Activated CD4-positive, alpha-beta T cell treated with anti-CD3 and anti-CD28 coated beads, Interleukin-10, Interleukin-2, amounts not matched to agents 100 ng/mL and 50 ng/mL, durations not matched to agents 16 hours and 8 hours (primary cell): Measurements from ENCODE around the gene OMP.
A peak's percentile ranks its signal among the peaks of the same experiment; 100 is the strongest.

Experiments used
- DNase-seq: peaks from one replicate; pipeline ENCODE4 v3.0.0-alpha.2; 2020

The OMP gene

DNA sequence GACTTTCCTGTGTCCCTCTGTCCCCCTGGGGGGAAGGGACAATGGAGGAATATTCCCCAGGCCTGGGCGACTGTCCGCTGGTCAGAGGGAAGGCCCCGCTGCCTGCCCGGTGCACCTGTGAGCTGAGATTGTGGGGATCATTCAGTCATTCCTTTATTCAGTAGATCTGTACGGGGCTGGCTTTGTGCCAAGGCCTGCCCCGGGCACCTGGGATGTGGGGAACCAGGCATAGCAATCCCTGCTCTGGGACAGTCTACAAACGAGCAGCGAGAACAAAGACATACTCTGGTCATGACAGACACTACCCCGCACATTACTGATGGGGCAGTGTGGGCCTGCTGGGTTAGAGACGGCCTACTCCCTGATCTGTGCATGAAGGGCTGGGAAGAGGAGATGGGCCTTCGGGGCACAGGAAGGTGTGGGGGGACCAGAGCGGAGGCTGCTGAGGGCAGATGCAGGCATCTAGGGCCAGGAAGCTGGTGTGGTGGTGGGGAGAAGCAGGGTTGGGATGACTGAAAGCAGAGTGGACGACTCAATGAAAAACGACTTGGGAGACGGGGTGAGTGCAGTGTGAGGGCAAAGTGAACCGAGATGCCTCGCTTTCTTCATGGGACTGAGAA lies 23.6 kb downstream of the OMP start:
- DNase-seq: no peak

DNA sequence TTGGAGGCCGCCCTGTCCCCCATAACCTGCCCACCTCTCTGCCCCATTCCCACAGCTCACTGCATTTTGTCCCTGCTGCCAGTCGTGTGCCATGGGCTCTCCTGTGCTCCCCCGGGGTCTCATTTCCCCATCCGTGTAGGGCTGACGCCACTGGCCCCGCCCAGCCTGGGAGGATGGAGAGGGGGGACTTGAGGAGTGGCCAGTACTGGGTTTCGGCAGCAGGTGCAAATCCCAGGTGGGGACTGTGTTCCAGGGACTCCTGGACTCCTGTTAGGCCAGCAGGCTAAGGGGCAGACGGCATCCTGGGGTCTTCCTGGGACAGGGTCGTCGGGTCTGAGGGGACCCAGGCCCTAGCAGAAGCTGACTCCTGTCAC lies 24.2 kb downstream of the OMP start:
- no peak for DNase-seq

DNA sequence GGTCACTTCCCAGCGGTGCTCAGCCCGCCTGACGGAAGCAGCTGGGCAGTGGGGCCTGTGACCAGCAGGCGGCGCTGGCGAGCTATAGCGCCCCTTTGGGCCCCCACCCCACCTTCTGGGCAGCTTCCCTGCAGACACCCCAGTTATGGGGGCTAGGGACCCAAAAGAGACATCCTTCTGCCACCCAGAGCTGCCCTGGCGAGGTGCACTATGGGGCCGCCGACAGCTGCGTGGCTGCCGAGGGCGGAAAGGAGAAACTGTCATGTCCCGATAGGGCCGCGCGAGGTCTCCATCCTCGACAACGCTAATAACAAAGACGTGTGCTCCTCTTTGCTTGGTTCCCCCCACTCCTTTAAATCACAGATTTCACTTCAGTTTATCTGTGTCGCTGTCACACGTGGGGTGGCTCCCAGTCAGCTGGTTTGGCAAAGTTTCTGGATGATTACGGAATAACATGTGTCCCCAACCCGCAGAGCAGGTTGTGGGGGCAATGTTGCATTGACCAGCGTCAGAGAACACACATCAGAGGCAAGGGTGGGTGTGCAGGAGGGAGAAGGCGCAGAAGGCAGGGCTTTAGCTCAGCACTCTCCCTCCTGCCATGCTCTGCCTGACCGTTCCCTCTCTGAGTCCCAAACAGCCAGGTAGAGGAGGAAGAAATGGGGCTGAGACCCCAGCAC lies 24.7 kb downstream of the OMP start:
- peak; percentile 53 for DNase-seq

DNA sequence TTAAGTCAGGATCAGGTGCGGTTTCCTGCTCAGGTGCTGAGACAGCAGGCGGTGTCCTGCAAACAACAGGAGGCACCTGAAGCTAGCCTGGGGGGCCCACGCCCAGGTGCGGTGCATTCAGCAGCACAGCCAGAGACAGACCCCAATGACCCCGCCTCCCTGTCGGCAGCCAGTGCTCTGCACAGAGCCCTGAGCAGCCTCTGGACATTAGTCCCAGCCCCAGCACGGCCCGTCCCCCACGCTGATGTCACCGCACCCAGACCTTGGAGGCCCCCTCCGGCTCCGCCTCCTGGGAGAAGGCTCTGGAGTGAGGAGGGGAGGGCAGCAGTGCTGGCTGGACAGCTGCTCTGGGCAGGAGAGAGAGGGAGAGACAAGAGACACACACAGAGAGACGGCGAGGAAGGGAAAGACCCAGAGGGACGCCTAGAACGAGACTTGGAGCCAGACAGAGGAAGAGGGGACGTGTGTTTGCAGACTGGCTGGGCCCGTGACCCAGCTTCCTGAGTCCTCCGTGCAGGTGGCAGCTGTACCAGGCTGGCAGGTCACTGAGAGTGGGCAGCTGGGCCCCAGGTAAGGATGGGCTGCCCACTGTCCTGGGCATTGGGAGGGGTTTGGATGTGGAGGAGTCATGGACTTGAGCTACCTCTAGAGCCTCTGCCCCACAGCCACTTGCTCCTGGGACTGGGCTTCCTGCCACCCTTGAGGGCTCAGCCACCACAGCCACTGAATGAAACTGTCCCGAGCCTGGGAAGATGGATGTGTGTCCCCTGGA lies 25.5 kb downstream of the OMP start, which contains the start of gene MYO7A:
MYO7A (plus strand) TSS at position 327 of the 772 bp plus-strand sequence. CDS start 2,389 bp downstream, outside the sequence.
- DNase-seq: no peak

DNA sequence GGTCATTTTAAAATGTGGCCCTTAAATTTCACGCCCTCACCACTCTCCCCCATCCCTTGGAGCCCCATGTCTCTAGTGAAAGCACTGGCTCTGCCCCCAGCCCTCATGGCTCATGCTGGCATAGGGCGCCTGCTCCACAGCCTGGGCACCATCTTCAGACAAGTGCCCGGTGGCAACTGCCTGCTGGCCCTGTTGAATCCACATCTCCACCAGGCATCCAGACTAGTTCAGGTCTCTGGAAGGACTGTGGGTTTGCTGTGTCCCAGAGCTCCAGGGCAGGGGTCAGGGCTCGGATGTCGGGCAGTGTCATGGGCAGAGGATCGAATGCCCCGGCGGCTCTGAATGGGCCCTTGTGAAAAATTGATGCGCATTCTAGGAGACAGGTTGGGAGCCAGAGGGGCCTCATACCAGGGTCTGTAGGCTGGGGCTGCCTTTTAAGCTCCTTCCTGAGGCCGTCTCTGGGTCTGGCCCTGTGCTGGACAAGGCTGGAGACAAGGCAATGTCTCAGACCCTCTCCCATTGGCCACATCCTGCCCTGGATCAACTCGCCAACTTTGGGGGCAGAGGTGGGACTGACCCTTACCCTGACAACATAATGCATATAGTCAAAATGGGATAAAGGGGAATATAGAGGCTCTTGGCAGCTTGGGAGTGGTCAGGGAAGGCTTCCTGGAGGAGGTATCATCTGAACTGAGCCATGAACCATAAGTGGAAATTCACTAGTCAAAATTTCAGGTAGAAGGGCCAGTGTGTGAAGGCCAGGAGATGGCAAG lies 26.6 kb downstream of the OMP start:
- DNase-seq: no peak

DNA sequence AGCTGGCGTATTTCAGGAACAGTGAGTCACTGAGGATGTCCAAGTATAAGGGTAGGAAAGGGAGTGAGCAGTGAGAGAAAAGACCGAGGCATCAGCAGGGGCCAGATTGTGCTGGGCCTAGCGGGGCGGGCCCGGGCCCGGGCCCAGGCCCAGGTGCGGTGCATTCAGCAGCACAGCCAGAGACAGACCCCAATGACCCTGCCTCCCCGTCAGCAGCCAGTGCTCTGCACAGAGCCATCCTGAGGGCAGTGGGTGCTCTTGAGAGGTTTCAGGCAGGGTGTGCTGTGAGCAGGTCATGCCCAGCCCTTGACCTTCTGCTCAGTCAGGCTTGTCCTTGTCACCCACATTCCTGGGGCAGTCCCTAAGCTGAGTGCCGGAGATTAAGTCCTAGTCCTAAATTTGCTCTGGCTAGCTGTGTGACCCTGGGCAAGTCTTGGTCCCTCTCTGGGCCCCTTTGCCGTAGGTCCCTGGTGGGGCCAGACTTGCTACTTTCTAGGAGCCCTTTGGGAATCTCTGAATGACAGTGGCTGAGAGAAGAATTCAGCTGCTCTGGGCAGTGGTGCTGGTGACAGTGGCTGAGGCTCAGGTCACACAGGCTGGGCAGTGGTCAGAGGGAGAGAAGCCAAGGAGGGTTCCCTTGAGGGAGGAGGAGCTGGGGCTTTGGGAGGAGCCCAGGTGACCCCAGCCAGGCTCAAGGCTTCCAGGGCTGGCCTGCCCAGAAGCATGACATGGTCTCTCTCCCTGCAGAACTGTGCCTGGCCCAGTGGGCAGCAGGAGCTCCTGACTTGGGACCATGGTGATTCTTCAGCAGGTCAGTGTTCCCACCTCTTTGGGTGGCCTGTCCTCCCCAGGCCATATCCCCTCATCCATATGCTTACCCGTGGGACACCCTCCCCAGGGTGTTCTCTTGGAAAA lies 27.5 kb downstream of the OMP start:
- DNase-seq: no peak

DNA sequence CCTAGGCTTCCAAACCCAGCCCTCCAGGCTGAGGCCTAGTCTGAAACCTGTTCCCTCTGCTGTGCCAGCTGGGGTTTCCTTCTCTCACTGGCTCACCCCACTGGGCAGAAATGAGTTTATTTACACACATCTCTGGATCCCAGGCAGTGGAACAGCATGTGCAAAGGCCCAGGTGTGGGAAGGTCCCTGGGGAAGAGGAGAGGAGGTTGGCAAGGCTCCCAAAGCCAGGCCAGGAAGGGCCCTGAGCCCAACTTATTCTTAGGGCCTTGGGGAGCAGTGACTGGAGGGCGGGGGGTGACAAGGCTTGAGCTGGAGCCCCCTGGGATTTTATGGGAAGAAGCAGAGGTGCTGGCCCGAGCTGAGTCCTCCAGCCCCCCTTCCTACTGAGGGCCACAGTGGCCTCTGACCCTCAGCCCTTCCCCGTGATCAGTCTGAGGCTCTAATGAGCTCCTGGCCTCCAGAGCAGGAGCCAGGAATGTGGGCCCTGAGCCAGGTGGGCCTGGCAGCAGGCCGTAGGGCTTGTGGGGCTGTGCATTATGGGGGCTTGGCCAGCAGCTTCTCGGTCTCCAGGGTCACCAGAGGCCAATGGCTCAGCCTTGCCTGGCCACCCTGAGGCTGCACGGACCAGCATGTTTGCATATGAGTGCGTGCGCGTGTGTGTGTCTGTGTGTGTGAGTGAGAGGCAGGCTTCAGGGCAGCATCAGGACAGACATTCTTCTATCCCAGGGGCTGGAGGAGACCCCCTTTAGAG lies 28.3 kb downstream of the OMP start:
- DNase-seq: no peak

DNA sequence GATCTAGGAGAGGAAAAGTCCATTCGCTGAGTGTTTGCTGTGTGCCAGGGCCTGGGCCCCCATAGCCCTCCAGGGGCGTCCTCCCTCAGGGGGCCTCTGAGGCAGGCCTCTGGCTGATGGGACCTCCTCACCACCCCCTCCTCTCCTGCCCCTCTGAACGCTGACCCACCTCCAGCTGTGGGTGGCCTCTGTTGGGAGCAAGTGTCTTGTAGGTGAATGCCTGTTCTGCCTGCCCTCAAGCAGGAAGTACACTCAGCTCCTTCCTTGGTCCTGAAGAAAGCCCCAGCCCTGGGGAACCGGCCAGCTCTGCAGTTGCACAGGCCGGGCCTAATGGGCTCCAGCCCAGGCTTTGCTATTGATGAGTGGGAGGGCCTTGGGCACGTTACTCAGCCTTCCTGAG lies 28.9 kb downstream of the OMP start:
- DNase-seq: no peak

DNA sequence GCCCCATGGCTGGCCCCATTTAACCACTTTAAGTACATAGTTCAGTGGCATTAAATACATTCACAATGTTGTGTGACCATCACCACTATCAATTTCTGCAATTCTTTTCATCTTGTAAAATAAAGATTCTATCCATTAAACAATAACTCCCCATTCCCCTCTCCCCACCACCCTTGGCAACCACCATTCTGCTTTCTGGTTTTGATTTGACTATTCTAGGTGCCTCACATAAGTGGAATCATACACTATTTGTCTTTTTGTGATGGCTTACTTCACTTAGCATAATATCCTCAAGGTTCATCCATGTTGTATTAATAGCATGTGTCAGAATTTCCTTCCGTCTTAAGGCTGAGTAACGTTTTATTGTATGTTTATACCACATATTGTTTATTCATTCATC lies 32.4 kb downstream of the OMP start:
- DNase-seq: peak; percentile 30

DNA sequence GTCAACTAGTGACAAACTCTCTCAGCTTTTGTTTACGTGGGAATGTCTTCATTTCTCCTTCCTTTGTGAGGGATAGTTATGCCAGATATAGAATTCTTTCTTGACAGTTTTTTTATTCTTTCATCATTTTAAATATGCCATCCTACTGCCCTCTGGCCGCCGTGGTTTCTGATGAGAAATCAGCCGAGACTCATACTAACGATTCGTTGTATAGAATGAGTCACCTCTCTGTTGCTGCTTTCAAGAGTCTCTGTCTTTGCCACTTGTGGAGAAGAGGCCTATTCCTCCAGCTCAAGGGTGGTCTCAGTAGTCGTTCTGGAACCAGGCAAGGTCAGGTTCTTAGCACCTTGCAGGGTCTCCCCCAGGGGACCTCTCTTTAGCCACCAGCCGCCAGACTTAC lies 33.4 kb downstream of the OMP start:
- DNase-seq: peak; percentile 57

DNA sequence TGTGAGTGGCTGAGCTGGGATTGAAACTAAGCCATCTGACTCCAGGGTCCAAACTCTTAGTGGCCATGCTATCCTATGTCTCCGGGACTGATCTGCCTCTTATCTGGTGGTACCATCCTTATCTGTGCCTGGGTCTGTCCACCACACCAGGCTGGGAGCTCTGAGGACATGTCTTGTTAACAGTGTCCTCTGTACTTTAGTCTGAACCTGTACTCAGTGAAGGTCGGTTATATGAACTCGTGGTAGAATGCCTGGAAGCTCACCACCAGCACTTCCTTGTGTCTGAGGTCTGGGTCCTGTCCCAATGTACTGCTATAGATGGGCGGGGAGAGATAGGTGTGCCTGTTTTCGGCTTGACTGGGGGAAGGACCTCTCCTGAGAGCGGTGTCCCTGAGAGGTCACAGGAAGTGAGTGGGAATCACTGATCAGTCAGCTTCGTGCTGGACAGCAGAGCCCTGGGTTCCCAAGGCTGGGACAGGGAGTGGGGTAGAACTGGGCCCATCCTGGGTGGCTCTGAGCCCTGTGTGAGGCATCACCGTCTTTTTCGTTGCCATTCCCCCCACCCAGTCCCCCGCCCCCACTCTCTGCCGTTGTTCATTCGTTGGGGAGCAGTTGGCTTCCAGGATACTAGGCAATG lies 34.3 kb downstream of the OMP start:
- DNase-seq: no peak

DNA sequence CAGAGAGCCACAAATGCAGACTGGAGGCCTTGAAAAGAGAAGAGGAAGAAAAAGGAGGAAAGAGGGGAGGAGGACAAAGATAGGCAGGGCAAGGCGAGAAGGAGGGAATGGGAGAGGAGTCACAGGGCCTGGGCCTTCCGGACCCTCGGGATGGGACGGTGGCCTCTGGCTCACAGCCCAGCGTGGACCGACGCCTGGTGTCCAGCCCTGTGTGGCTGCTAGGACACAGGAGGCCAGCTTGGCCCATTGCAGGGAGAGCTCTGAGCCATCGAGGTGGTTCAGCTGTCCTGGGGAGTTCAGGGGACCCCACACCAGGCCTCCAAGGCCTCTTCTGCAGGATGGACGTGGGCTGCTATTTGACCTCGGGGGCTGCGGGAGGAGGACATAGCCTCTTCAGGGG lies 34.8 kb downstream of the OMP start:
- no peak for DNase-seq

DNA sequence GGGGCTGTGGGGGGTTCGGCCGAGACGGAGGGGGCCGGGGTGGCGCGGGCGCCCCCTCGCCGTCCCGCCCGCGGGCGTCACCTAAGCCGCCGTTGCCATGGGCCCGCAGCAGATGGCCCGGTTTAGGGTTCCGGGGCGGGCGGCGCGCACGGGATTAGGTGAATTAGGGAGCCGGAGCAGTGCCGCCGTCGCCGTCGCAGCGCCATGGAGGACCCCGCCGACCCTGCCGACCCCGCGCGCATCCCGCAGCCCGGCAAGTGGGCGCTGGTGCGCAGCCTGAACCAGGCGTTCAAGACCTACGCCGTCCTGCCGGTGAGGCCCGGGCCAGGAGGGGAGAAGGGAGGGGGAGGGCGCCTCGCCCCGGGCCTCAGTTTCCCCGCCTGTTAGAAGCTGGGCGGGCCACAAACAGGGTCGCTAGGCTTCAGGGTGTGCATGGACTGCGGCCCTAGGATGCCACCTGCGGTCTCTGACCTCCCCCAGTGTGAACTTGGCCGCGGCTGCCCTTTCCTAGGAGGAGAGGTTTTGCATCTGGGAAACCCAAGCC lies 35.5 kb downstream of the OMP start:
- DNase-seq: no peak

DNA sequence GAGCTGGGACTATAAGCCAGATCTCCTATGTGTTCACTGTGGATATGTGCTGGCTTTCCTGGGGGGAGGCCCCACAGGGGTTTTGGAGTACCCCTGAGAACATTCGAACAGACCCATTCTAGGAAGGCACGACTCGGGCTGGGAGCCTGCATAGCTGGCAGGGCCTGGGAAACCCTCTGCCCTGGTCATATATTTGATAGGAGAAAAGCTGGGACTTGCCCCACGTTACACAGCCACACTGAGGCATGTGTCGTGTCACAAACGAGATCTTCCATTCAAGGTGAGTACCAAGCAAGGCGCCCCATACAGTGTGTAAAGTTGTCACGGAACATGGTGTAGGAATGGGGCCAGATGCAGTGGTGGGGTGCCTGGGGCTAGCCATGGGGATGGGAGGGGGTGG lies 36.6 kb downstream of the OMP start:
- no peak for DNase-seq

DNA sequence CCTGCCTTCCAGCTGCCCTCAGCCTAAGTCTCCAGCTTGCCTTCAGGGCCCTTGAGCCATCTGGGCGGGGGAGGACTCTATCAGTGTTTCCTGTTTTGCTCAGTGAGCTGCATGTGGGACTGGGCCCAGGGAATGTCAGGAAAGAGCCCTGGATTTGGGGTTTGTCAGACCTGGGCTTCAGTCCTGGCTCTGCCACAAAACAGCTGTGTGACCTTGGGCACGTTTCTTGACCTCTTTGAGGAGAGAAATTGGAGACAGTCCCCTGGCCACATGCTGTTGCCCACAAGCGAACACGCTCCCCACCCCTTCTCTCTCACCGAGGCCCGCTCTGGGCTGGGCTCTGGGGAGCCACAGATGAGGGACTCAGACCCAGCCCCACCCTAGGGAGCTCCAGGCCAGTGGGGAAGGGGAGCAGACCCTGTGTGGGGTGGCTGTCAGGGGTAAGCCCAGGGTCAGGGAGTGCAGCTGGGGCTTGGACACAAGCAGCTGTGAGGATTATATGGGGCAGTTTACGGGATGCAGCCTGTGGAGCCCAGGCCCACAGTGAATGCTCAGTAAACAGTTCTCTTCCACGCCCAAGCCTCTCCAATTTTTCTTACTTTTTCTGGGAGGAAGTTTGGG lies 37.7 kb downstream of the OMP start:
- DNase-seq: no peak

DNA sequence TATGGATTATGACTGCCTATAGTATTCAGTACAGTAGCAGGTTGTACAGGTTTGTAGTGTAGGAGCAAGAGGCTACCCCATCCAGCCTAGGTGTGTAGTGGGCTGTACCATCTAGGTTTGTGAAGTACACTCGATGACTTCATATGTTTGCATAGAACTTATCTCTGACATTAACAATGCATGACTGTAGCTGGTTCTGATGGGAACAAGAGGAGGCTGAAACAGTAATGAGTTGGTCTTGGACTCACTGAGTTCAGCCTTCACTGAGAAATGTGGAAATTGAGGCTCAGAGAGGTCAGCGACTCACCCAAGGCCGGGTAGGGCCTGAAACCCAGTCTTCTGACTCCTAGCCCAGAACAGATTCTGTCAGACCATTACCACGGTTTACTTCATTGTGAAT lies 38.4 kb downstream of the OMP start:
- no peak for DNase-seq

DNA sequence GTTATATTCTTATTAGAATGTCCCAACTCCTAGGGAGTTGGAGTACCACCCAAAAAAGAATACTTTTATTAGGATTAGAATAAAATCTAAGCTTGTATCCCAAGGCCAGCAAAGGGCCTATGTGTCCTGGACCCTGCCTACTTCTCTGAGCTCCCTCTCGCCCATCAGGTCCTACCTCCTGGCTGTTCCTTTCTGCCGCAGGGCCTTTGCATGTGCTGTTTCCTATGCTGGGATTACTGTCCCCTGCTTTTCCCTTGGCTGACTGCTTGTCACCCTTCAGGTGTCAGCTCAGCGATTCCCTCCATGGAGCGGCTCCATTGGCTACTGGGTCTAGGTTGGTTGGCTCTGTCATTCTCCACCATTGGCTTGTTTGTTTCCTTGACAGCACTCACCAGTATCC lies 38.8 kb downstream of the OMP start:
- no peak for DNase-seq

DNA sequence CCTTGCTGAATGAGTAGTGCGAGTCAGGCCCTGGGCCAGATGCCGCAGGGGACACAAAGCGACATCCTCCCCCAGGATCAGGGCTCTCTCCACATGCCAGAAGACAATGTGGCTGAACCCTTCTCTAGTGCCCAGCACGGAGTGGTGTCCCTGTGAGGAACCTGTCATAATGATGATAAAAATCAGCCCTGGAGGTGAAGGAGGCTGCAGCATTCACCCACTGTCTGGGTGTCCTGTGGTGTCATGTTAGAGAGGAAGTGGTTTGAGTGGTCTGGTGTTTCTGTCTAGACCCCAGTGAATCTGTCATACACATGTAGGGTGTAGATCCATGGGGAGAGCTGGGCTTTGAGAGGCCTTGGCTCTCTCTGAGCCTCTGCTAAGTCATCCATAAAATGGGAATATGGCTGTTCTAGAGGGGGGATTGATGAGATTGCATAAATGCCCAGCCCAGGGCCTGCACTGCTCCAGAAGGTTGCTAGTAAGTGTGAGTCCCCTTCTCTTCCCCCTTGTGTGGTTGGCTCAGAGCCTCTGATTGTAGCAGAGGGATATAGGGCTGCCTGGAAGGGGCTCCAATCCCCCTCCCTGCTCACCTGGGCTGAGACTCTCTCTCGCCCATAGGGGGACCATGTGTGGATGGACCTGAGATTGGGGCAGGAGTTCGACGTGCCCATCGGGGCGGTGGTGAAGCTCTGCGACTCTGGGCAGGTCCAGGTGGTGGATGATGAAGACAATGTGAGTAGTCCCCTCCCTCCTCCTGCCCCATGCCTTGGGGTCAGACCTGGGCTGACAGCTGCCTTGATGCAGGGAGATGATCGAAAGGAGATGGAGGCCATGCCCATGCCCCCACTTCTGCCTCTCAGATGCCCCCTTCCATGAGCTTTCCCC lies 39.7 kb downstream of the OMP start:
- peak; percentile 58 for DNase-seq

DNA sequence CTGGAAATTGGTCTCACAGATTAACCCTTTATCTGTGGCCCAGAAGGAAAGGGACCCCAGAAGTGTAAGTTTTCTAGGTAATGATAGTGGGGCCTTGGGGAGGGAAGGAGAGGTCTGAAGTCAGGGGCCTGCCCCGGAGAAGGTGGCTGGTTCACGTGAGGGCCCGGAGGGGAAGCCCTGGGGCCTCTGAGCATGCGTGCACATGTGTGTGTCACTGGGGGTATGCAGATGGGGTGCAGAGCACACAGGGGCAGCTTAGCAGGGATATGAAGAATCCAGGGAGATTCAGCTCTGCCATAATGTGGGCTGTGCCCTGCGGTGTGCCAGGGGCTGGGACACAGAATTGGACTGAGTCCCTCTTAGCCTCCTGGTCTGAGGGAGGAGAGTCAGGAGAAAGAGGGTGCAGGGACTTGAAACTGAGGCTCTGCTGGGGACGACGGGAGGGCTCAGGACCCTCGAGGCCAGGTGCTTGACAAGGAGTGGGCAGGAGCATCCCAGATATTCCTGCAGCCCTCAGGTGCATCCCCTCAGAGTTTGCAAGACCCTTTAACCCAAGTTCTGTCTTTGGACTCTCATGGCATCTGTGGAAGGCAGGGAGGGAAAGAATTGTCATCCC lies 40.9 kb downstream of the OMP start:
- DNase-seq: no peak
